GM23338 (cell line): Measurements from ENCODE around the gene RALGPS1. TPM values are rescaled to one million over a fixed set of nuclear protein-coding genes. Genes with fewer than 3 reads are reported as not detected.

ENCODE experiments used
- ATAC-seq: fragments of 200-7000 bp; cut with Tn5 transposase; 3 replicates; pipeline ENCODE4 v1.9.1; 2020
- DNase-seq: peaks from one replicate; pipeline ENCODE4 v3.0.0-alpha.2; 2015; ENCODE audit warnings: low spot score
- H2AFZ ChIP-seq: fragments of 200-600 bp; sonication (generic); 2 replicates; pipeline ENCODE4 v1.8.0; 2016; ENCODE audit warnings: antibody characterized with exemption, mild to moderate bottlenecking, moderate library complexity
- H3F3A ChIP-seq: fragments of 200-600 bp; sonication (generic); replicated peaks from 2 replicates; pipeline ENCODE4 v1.8.0; 2017; ENCODE audit warnings: antibody characterized with exemption, mixed run types, low read depth
- H3K27ac ChIP-seq: fragments of 200-600 bp; sonication (generic); 2 replicates; pipeline ENCODE4 v1.6.1; 2016; ENCODE audit warnings: low read depth
- H3K27me3 ChIP-seq: fragments of 200-600 bp; sonication (generic); 2 replicates; pipeline ENCODE4 v1.8.0; 2016; ENCODE audit warnings: mild to moderate bottlenecking, mixed run types, moderate library complexity; ENCODE audit not compliant: insufficient read depth
- H3K36me3 ChIP-seq: fragments of 200-600 bp; sonication (generic); 2 replicates; pipeline ENCODE4 v1.8.0; 2016; ENCODE audit warnings: mild to moderate bottlenecking; ENCODE audit not compliant: insufficient read depth
- H3K4me1 ChIP-seq: fragments of 200-600 bp; sonication (generic); 2 replicates; pipeline ENCODE4 v1.8.0; 2016; ENCODE audit warnings: mild to moderate bottlenecking, moderate library complexity; ENCODE audit not compliant: insufficient read depth
- H3K4me2 ChIP-seq: fragments of 200-600 bp; sonication (generic); 2 replicates; pipeline ENCODE4 v1.7.1; 2017; ENCODE audit warnings: mixed run types
- H3K4me3 ChIP-seq: fragments of 200-600 bp; sonication (generic); 2 replicates; pipeline ENCODE4 v1.6.1; 2016; ENCODE audit warnings: mixed run types
- H3K79me2 ChIP-seq: fragments of 200-600 bp; sonication (generic); replicated peaks from 2 replicates; pipeline ENCODE4 v1.8.0; 2017; ENCODE audit warnings: mild to moderate bottlenecking; ENCODE audit not compliant: insufficient read depth
- H3K9me2 ChIP-seq: fragments of 200-600 bp; sonication (generic); 2 replicates; pipeline ENCODE4 v1.8.0; 2017; ENCODE audit not compliant: insufficient read depth
- H4K20me1 ChIP-seq: fragments of 200-600 bp; sonication (generic); replicated peaks from 2 replicates; pipeline ENCODE4 v1.8.0; 2017; ENCODE audit warnings: mild to moderate bottlenecking; ENCODE audit not compliant: insufficient read depth
- H3K27ac Mint-ChIP-seq: 2 replicates; pipeline ENCODE4 v1.8.0; 2020; ENCODE audit warnings: inconsistent platforms, mild to moderate bottlenecking, moderate library complexity, mixed read lengths
- H3K27me3 Mint-ChIP-seq: 3 replicates; pipeline ENCODE4 v1.8.0; 2022; ENCODE audit warnings: low read depth, mild to moderate bottlenecking, moderate library complexity, mixed read lengths, inconsistent platforms; ENCODE audit not compliant: insufficient read depth, poor library complexity
- H3K36me3 Mint-ChIP-seq: 3 replicates; pipeline ENCODE4 v1.8.0; 2021; ENCODE audit warnings: low read depth, mild to moderate bottlenecking, inconsistent platforms, moderate library complexity, mixed read lengths
- H3K4me1 Mint-ChIP-seq: 3 replicates; pipeline ENCODE4 v1.8.0; 2020; ENCODE audit warnings: mild to moderate bottlenecking, inconsistent platforms, mixed read lengths
- H3K4me3 Mint-ChIP-seq: 3 replicates; pipeline ENCODE4 v1.8.0; 2021; ENCODE audit warnings: moderate library complexity, mild to moderate bottlenecking, inconsistent platforms, mixed read lengths
- H3K9me3 Mint-ChIP-seq: 3 replicates; pipeline ENCODE4 v1.8.0; 2020; ENCODE audit warnings: moderate library complexity, mild to moderate bottlenecking, inconsistent platforms, mixed read lengths
- EZH2 ChIP-seq: fragments of 200-600 bp; sonication (generic); IDR thresholded peaks from one replicate; pipeline ENCODE4 v1.8.0; 2017; ENCODE audit warnings: antibody characterized with exemption, mild to moderate bottlenecking, low read depth; ENCODE audit not compliant: unreplicated experiment
- EZH2phosphoT487 ChIP-seq: fragments of 200-600 bp; sonication (generic); IDR thresholded peaks from one replicate; pipeline ENCODE4 v1.8.1; 2018; ENCODE audit warnings: antibody characterized with exemption; ENCODE audit not compliant: unreplicated experiment
- JUNB ChIP-seq: IDR thresholded peaks from one replicate; pipeline ENCODE4 v1.6.1; 2016; ENCODE audit warnings: antibody characterized with exemption; ENCODE audit not compliant: unreplicated experiment
- NANOG ChIP-seq: IDR thresholded peaks from 2 replicates; pipeline ENCODE4 v1.6.1; 2016; ENCODE audit warnings: antibody characterized with exemption, borderline replicate concordance
- POLR2AphosphoS5 ChIP-seq: IDR thresholded peaks from 2 replicates; pipeline ENCODE4 v1.6.1; 2016; ENCODE audit warnings: antibody characterized with exemption, low read depth
- STAT1 ChIP-seq: IDR thresholded peaks from one replicate; pipeline ENCODE4 v1.6.1; 2016; ENCODE audit warnings: antibody characterized with exemption; ENCODE audit not compliant: unreplicated experiment
- ZNF114 ChIP-seq: fragments of 250-450 bp; sonication (Bioruptor Pico); IDR thresholded peaks from 2 replicates; pipeline ENCODE4 v1.5.0; 2020; ENCODE audit warnings: mild to moderate bottlenecking, moderate library complexity
- ZNF331 ChIP-seq: fragments of 250-450 bp; sonication (Bioruptor Pico); IDR thresholded peaks from 2 replicates; pipeline ENCODE4 v1.5.0; 2020; ENCODE audit warnings: low read depth, mild to moderate bottlenecking, moderate library complexity
- polyA plus RNA-seq: library from polyadenylated mRNA; unstranded; fragments of >200 nt; fragmentation: Nextera tagmentation; extraction: Ambion mirVana; gene quantifications from 2 replicates; pipeline ENCODE4 v1.2.1, GENCODE V29; 2016
- total RNA-seq: library from RNA; depleted of rRNA; stranded (reverse); fragments of >200 nt; shearing (Covaris generic); gene quantifications from 2 replicates; pipeline ENCODE4 v1.2.3, GENCODE V29; 2014
- TF ChIP-seq, protein P1 (sequence below), 2 experiments: fragments of 200-600 bp in 1 of 2; sonication (generic) in 1 of 2; conservative IDR thresholded peaks; 2 replicates each; pipeline versions ENCODE4 v1.5.1 to v1.6.1; 2016 to 2017; ENCODE audit warnings: antibody characterized with exemption in 2 of 2, low read depth in 2 of 2, mild to moderate bottlenecking in 2 of 2, moderate library complexity in 1 of 2
- TF ChIP-seq, protein P2 (sequence below): IDR thresholded peaks from 2 replicates; pipeline ENCODE4 v1.6.1; 2016; ENCODE audit warnings: antibody characterized with exemption
- TF ChIP-seq, protein P3 (sequence below): fragments of 250-450 bp; sonication (Bioruptor Pico); IDR thresholded peaks from 2 replicates; pipeline ENCODE4 v1.5.0; 2020; ENCODE audit warnings: mild to moderate bottlenecking, moderate library complexity

RALGPS1 gene
- total and polyA plus RNA-seq, 2 experiments from 2014 or later, result 18.2 to 57.1 TPM

DNA sequence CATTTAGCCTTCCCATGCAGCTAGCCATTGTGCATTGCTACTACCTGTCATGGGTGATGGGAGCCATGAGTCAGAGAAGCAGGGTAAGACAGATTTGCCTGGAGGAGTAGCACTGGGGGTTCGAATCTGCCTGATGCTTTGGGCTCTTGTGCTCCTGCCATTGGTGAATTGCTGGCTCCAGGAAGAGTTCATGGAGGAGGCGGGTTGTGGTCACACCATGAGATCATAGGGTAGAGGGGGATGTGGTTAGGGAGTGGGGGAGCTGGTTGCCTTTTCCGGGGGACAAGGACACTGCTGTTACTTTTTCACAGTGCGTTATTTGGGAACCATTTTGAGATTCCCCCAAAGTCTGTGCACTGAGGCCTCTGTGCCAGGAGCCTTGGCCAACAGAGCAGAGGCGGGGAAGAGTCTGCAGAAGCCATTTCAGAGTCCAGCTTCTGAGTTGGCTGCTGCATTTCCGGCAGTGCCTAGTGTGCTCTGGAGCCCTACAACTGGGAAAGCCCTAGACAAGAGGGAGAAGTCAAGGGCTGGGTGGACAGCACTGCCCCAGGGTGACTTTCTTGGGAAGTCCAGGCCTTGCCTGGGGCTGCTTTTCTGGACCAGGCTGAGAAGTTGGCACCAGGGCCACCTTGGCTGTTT, 201.6 kb downstream of the RALGPS1 start:
- Histone ChIP-seq H3K9me2 (0 out of 2 replicates have a peak, but pooled peaks cover 4% of the 10 kb centered on the region), H3K27ac (no peak overlapping the region), H3K27me3 (no peaks in the 10 kb centered on the region), H4K20me1 (no peaks in the 10 kb centered on the region; the same call in 1 of the 2 replicates), H3K4me3 (no peak overlapping the region), H3F3A (no peaks in the 10 kb centered on the region), H3K36me3 (no peaks in the 10 kb centered on the region), H3K4me1 (peaks cover 15% of the 10 kb centered on the region), H3K79me2 (peaks cover 6% of the 10 kb centered on the region; the same call in 1 of the 2 replicates), H3K4me2 (no peak overlapping the region), H2AFZ (no peak overlapping the region)
- no peak overlapping the region for H3K4me3 Mint-ChIP-seq
- DNase-seq (no peak), ATAC-seq (no peak)
- H3K27ac Mint-ChIP-seq, result no peak overlapping the region
- TF ChIP-seq, protein P1, sequence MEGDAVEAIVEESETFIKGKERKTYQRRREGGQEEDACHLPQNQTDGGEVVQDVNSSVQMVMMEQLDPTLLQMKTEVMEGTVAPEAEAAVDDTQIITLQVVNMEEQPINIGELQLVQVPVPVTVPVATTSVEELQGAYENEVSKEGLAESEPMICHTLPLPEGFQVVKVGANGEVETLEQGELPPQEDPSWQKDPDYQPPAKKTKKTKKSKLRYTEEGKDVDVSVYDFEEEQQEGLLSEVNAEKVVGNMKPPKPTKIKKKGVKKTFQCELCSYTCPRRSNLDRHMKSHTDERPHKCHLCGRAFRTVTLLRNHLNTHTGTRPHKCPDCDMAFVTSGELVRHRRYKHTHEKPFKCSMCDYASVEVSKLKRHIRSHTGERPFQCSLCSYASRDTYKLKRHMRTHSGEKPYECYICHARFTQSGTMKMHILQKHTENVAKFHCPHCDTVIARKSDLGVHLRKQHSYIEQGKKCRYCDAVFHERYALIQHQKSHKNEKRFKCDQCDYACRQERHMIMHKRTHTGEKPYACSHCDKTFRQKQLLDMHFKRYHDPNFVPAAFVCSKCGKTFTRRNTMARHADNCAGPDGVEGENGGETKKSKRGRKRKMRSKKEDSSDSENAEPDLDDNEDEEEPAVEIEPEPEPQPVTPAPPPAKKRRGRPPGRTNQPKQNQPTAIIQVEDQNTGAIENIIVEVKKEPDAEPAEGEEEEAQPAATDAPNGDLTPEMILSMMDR (conservative IDR thresholded peaks at IDR 0.05; ENCODE audit: low read depth in 2 of 2), result no peak
- TF ChIP-seq JUNB (no peak), EZH2phosphoT487 (no peak), POLR2AphosphoS5 (no peak), ZNF114 (CRISPR knock-in tag) (no peak), NANOG (no peak), EZH2 (no peak), STAT1 (no peak), ZNF331 (CRISPR knock-in tag) (no peak)
- TF ChIP-seq, protein P2, sequence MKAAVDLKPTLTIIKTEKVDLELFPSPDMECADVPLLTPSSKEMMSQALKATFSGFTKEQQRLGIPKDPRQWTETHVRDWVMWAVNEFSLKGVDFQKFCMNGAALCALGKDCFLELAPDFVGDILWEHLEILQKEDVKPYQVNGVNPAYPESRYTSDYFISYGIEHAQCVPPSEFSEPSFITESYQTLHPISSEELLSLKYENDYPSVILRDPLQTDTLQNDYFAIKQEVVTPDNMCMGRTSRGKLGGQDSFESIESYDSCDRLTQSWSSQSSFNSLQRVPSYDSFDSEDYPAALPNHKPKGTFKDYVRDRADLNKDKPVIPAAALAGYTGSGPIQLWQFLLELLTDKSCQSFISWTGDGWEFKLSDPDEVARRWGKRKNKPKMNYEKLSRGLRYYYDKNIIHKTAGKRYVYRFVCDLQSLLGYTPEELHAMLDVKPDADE, result no peak
- TF ChIP-seq, protein P3, sequence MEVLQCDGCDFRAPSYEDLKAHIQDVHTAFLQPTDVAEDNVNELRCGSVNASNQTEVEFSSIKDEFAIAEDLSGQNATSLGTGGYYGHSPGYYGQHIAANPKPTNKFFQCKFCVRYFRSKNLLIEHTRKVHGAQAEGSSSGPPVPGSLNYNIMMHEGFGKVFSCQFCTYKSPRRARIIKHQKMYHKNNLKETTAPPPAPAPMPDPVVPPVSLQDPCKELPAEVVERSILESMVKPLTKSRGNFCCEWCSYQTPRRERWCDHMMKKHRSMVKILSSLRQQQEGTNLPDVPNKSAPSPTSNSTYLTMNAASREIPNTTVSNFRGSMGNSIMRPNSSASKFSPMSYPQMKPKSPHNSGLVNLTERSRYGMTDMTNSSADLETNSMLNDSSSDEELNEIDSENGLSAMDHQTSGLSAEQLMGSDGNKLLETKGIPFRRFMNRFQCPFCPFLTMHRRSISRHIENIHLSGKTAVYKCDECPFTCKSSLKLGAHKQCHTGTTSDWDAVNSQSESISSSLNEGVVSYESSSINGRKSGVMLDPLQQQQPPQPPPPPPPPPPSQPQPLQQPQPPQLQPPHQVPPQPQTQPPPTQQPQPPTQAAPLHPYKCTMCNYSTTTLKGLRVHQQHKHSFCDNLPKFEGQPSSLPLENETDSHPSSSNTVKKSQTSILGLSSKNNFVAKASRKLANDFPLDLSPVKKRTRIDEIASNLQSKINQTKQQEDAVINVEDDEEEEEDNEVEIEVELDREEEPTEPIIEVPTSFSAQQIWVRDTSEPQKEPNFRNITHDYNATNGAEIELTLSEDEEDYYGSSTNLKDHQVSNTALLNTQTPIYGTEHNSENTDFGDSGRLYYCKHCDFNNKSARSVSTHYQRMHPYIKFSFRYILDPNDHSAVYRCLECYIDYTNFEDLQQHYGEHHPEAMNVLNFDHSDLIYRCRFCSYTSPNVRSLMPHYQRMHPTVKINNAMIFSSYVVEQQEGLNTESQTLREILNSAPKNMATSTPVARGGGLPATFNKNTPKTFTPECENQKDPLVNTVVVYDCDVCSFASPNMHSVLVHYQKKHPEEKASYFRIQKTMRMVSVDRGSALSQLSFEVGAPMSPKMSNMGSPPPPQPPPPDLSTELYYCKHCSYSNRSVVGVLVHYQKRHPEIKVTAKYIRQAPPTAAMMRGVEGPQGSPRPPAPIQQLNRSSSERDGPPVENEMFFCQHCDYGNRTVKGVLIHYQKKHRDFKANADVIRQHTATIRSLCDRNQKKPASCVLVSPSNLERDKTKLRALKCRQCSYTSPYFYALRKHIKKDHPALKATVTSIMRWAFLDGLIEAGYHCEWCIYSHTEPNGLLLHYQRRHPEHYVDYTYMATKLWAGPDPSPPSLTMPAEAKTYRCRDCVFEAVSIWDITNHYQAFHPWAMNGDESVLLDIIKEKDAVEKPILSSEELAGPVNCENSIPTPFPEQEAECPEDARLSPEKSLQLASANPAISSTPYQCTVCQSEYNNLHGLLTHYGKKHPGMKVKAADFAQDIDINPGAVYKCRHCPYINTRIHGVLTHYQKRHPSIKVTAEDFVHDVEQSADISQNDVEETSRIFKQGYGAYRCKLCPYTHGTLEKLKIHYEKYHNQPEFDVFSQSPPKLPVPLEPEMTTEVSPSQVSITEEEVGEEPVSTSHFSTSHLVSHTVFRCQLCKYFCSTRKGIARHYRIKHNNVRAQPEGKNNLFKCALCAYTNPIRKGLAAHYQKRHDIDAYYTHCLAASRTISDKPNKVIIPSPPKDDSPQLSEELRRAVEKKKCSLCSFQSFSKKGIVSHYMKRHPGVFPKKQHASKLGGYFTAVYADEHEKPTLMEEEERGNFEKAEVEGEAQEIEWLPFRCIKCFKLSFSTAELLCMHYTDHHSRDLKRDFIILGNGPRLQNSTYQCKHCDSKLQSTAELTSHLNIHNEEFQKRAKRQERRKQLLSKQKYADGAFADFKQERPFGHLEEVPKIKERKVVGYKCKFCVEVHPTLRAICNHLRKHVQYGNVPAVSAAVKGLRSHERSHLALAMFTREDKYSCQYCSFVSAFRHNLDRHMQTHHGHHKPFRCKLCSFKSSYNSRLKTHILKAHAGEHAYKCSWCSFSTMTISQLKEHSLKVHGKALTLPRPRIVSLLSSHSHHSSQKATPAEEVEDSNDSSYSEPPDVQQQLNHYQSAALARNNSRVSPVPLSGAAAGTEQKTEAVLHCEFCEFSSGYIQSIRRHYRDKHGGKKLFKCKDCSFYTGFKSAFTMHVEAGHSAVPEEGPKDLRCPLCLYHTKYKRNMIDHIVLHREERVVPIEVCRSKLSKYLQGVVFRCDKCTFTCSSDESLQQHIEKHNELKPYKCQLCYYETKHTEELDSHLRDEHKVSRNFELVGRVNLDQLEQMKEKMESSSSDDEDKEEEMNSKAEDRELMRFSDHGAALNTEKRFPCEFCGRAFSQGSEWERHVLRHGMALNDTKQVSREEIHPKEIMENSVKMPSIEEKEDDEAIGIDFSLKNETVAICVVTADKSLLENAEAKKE (CRISPR knock-in tag), result no peak
- H3K9me3 Mint-ChIP-seq, result no peaks in the 10 kb centered on the region
- H3K27me3 Mint-ChIP-seq, result peaks cover 9% of the 10 kb centered on the region
- no peaks in the 10 kb centered on the region for H3K36me3 Mint-ChIP-seq
- H3K4me1 Mint-ChIP-seq, result peaks cover 41% of the 10 kb centered on the region
